Body of pancreas (tissue), 4 donors: ENCODE results near the gene CASKIN2.

Experiments
- POLR2A ChIP-seq, 3 donors: fragments of 450-650 bp; IDR thresholded peaks; one replicate each; pipeline ENCODE4 v1.6.1; 2016; ENCODE audit warnings: antibody characterized with exemption in 3 of 3, mild to moderate bottlenecking in 2 of 3
- TF ChIP-seq, protein P1 (sequence below), 7 experiments: fragments of 450-650 bp in 4 of 7; fragments of 200-600 bp in 3 of 7; sonication (generic) in 3 of 7; IDR thresholded peaks; one replicate each; pipeline ENCODE4 v1.5.1; 2016 to 2019; ENCODE audit warnings: antibody characterized with exemption in 7 of 7

DNA sequence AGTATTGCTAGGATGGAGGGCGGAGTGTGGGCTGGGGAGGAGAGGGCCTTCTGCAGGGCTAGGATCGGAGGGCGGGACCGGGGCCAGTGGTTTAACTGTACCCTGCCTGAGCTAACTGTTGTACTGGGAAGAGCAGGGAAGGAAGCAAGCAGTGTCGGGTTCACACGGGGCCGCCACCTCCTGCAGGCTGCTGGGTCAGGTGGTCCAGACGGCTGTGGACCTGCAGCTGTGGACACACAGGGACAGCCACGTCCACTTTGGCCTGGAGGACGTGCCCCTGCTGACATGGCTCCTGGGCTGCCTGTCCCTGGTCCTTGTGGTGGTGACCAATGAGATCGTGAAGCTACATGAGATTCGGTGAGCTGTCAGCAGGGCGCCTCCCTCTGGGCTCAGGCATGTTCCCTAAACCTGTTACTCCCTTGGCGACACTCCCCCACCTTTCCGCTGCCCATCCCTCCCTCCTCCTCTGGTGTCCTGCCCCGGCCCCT lies 16.6 kb downstream of the CASKIN2 start:
- TF ChIP-seq, protein P1, sequence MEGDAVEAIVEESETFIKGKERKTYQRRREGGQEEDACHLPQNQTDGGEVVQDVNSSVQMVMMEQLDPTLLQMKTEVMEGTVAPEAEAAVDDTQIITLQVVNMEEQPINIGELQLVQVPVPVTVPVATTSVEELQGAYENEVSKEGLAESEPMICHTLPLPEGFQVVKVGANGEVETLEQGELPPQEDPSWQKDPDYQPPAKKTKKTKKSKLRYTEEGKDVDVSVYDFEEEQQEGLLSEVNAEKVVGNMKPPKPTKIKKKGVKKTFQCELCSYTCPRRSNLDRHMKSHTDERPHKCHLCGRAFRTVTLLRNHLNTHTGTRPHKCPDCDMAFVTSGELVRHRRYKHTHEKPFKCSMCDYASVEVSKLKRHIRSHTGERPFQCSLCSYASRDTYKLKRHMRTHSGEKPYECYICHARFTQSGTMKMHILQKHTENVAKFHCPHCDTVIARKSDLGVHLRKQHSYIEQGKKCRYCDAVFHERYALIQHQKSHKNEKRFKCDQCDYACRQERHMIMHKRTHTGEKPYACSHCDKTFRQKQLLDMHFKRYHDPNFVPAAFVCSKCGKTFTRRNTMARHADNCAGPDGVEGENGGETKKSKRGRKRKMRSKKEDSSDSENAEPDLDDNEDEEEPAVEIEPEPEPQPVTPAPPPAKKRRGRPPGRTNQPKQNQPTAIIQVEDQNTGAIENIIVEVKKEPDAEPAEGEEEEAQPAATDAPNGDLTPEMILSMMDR (IDR thresholded peaks at IDR 0.05): no peak
- TF ChIP-seq POLR2A (IDR thresholded peaks at IDR 0.05): no peak
